Aorta (tissue), 5 donors: ENCODE measurements around the gene DHRS13. TPM values are rescaled to one million over a fixed set of nuclear protein-coding genes. Genes with fewer than 3 reads are reported as not detected.
A peak's percentile ranks its signal among the peaks of the same experiment; 100 is the strongest.

ENCODE experiments used
- ATAC-seq: fragments of 200-7000 bp; cut with Tn5 transposase; one replicate; pipeline ENCODE4 v1.9.1; 2022; ENCODE audit warnings: moderate library complexity; ENCODE audit not compliant: low FRiP score
- DNase-seq, 2 donors: peaks; one replicate each; pipeline ENCODE4 v3.0.0-alpha.2; 2020
- H3K27ac ChIP-seq, 2 donors: one replicate each; pipeline ENCODE4 v1.5.1; 2013; ENCODE audit warnings: low read length in 2 of 2, mild to moderate bottlenecking in 2 of 2, moderate library complexity in 2 of 2, control low read depth in 1 of 2, inconsistent platforms in 1 of 2, low read depth in 1 of 2
- H3K27me3 ChIP-seq, 2 donors: one replicate each; pipeline ENCODE4 v1.6.1; 2013; ENCODE audit warnings: control low read depth in 1 of 2, low read length in 1 of 2, mild to moderate bottlenecking in 1 of 2, moderate library complexity in 1 of 2; ENCODE audit not compliant: insufficient read depth in 2 of 2, control insufficient read depth in 1 of 2
- H3K36me3 ChIP-seq, 2 donors: one replicate each; pipeline ENCODE4 v1.6.1; 2013; ENCODE audit warnings: control low read depth in 1 of 2, low read length in 1 of 2, mild to moderate bottlenecking in 1 of 2; ENCODE audit not compliant: insufficient read depth in 2 of 2, control insufficient read depth in 1 of 2
- H3K4me1 ChIP-seq, 2 donors: one replicate each; pipeline ENCODE4 v1.6.1; 2013; ENCODE audit warnings: low read length in 2 of 2, control low read depth in 1 of 2, mild to moderate bottlenecking in 1 of 2, moderate library complexity in 1 of 2; ENCODE audit not compliant: insufficient read depth in 2 of 2, control insufficient read depth in 1 of 2
- H3K4me3 ChIP-seq, 2 donors: one replicate each; pipeline ENCODE4 v1.5.1; 2013; ENCODE audit warnings: low read length in 2 of 2, control low read depth in 1 of 2, mild to moderate bottlenecking in 1 of 2
- H3K9me3 ChIP-seq: one replicate; pipeline ENCODE4 v1.6.1; 2013; ENCODE audit warnings: mild to moderate bottlenecking, low read length; ENCODE audit not compliant: control insufficient read depth
- WGBS, 2 donors: extraction: QIAGEN DNeasy Blood & Tissue Kit; methylation state at CpG; one replicate each; pipeline ENCODE4 v1.1.7; 2013; 5-methylcytosine and 5-hydroxymethylcytosine counted together
- intact Hi-C, 2 donors: fragments of 100-400 bp; cut with DNase I; formaldehyde crosslinking; loops; one replicate each; pipeline versions ENCODE4 v1.14.2 to v1.15.0; 2022
- polyA plus RNA-seq, 2 donors: library from polyadenylated mRNA; stranded (reverse); fragments of 200-250 nt; gene quantifications; one replicate each; pipeline ENCODE4 v1.2.3, GENCODE V29; 2013
- total RNA-seq, 2 donors: library from RNA; stranded (reverse); fragmentation: NEBNext Ultra II Directional; extraction: Animal tissue kit (Norgen Biotek cat#: 25700); gene quantifications; one replicate each; pipeline ENCODE4 v1.2.1, GENCODE V29; 2021
- donor health status: healthy with polysubstance abuse.
- donor health status: Bipolar disorder and iron deficiency.
- donor health status: DM: no; HTN: no; CAD: no.
- donor health status: DM: no; HTN: no; CAD: no.
- donor health status: DM: yes; HTN: yes; CAD: no.

Gene DHRS13
- total and polyA plus RNA-seq, 4 donors: 0.75 to 6.1 (median 3.5) TPM

DNA sequence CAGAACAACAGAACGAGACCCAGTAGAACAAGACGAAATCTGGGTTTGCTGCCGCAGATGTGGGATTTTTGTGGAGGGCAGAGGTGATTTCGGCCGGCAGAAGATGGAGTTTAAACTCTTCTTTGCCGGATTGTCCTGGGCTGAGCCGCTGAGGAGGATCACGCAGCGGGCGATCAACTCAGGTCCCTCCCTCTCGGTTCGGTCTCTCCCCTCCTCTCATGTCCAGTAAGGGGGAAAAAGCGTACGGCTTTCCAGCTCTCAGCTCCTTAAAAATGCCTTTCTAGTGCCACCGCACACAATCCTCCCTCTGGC, 46.0 kb upstream of the DHRS13 start:
- intact Hi-C loops: loop anchor here (5.0 kb wide), 3 partner anchors 37 to 137 kb away; partner anchors contain the start of gene DHRS13 (in 1 of the 2)
- Histone ChIP-seq H3K4me1 (peaks cover 2 to 4% of the 10 kb centered on the region in 2 donors), H3K4me3 (peak overlapping the region; percentile 81 to 92), H3K9me3 (no peaks in the 10 kb centered on the region), H3K36me3 (no peaks in the 10 kb centered on the region), H3K27ac (peak overlapping the region; percentile 32 to 61), H3K27me3 (no peaks in the 10 kb centered on the region)
- no peak for DNase-seq
- ATAC-seq: no peak
- WGBS, 2 donors: 1% methylated on average over 15 of the region's 15 CpGs

DNA sequence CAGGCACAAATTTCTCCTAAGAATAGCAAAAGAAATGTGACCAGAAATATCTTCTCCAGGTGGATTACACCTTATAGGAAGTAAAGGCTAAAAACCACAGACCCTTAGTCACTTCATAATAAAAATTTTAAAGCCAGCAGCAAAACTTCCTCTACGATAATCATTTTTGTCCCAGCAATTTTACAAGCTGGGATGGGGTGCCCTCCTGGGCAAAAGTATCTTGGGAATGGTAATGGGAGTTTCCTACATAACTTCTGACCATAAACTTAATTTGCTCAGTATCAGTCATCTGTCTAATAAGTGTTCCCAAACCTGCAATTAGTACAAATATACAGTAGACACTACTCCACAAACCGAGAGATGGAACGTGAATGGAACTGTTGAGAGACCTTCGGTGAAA, 45.5 kb upstream of the DHRS13 start:
- intact Hi-C loops: loop anchor here (5.0 kb wide), 3 partner anchors 36 to 136 kb away; partner anchors contain the start of gene DHRS13 (in 1 of the 2)
- Histone ChIP-seq H3K27ac (no peak overlapping the region), H3K4me1 (peaks cover 2 to 4% of the 10 kb centered on the region in 2 donors), H3K4me3 (peak overlapping the region; percentile 81 to 92), H3K9me3 (no peaks in the 10 kb centered on the region), H3K36me3 (no peaks in the 10 kb centered on the region), H3K27me3 (no peaks in the 10 kb centered on the region)
- ATAC-seq: no peak
- WGBS, 2 donors: 10 to 12% methylated on average over 4 of the region's 4 CpGs
- no peak for DNase-seq

DNA sequence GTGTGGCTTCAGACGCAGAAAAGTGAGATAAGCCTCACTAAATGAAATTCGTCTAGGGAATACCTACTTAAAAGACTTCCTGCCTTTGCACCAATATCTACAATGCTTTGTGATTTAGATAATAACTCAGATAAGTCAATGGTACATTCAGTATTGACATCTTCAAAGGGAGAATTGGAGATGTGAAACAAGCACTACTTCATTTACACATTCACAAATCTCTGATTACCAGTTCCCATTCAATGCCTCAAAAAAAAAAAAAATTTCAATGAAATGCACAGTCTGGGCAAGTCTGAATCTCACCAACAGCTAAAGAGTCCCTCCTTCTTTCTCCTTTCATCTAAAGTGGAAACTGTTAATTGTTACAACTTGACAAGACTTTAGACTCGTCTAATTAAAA, 44.8 kb upstream of the DHRS13 start:
- Histone ChIP-seq H3K4me3 (no peak overlapping the region), H3K9me3 (no peaks in the 10 kb centered on the region), H3K4me1 (peaks cover 2 to 4% of the 10 kb centered on the region in 2 donors), H3K27ac (no peak overlapping the region), H3K36me3 (no peaks in the 10 kb centered on the region), H3K27me3 (no peaks in the 10 kb centered on the region)
- DNase-seq (no peak), ATAC-seq (no peak)
- WGBS, 2 donors: 36 to 39% methylated on average over 3 of the region's 3 CpGs
- intact Hi-C loops: loop anchor here (5.0 kb wide), 3 partner anchors 35 to 135 kb away; partner anchors contain the start of gene DHRS13 (in 1 of the 2)

DNA sequence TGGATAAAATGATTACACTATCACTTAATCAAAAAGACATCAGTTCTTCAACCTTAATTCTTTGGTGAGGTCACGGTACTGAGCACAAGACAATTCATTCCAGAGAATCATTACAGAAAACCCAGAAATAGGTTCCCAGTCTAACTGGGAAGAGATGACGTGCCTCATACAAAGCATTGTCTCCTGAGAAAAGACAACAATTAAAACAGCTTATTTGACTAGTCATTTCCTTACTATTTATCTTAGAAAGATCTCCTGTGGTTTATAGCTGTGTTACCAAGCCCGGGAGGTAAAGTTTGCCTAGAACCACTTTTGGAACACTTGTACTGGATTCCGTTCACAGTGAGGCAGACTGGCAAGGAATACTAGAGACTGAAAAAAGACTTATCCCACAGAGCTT, 43.4 kb upstream of the DHRS13 start:
- Histone ChIP-seq H3K4me3 (no peak overlapping the region), H3K4me1 (peaks cover 2 to 4% of the 10 kb centered on the region in 2 donors), H3K9me3 (no peaks in the 10 kb centered on the region), H3K36me3 (no peaks in the 10 kb centered on the region), H3K27ac (no peak overlapping the region), H3K27me3 (no peaks in the 10 kb centered on the region)
- DNase-seq (no peak), ATAC-seq (no peak)
- 29% methylated on average over 4 of the region's 4 CpGs for WGBS, 2 donors
- intact Hi-C loops: loop anchor here (5.0 kb wide), 3 partner anchors 34 to 134 kb away; partner anchors contain the start of gene DHRS13 (in 1 of the 2)

DNA sequence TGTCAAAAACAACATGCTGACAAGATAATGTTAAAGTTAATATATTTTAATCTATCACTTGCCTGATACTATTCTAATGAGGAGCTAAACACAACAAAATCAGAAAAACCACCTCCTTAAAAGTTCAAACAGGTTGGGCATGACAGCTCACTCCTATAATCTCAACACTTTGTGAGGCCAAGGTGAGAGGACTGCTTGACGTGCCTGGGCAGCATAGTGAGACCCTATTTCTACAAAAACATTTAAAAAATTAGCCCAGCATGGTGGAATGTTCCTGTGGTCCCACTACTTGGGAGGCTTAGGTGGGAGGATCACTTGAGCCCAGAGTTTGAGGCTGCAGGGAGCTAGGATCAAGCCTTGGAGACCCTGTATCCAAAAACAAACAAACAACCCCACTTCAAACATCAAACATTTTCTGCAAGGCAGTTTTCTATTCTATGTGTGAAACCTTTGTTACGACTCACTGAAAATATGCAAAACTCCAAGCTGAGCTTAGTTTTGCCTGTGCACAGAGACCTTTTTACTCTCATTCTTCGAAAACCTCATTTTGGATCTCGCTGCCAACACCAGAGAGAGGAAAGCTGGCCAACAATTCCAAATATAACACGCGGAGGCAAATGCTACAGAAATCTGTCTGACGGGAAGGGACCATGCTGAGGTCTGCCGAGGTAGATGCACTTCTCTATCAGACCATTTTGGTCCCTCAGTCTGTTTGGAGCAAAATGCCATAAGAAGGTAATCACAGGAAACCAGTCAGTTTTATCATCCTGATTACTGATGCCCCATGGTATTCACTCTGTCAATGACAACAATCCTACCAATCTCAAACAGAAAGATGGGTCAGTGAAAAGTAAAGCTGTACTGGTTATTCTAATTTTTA, 42.2 kb upstream of the DHRS13 start:
- H3K36me3 ChIP-seq: no peaks in the 10 kb centered on the region
- peaks cover 2 to 4% of the 10 kb centered on the region in 2 donors for H3K4me1 ChIP-seq
- H3K9me3 ChIP-seq: no peaks in the 10 kb centered on the region
- peak overlapping the region in 1 of 2 donors; percentile 27 for H3K27ac ChIP-seq
- ATAC-seq (no peak), DNase-seq (no peak)
- intact Hi-C loops: loop anchor here (5.0 kb wide), 3 partner anchors 33 to 133 kb away; partner anchors contain the start of gene DHRS13 (in 1 of the 2)
- no peaks in the 10 kb centered on the region for H3K27me3 ChIP-seq
- WGBS, 2 donors: 6 to 12% methylated on average over 8 of the region's 8 CpGs
- no peak overlapping the region for H3K4me3 ChIP-seq

DNA sequence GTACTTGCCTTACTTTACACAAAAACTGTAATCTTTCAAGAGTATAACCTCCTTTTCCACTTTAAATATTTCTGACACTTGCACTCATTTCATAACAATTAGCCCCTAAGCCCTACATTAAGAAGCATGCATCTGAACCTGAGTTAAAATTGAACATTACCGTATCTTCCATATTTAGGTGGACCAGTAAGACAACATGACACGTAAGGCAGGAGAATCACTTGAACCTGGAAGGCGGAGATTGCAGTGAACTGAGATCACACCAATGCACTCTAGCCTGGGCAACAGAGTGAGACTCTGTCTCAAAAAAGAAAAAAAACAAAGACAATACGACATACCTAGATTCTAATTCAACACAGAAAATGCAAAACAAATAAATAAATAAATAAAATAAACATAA, 41.5 kb upstream of the DHRS13 start:
- Histone ChIP-seq H3K4me1 (peaks cover 4% of the 10 kb centered on the region in 2 donors), H3K9me3 (no peaks in the 10 kb centered on the region), H3K27ac (no peak overlapping the region), H3K36me3 (no peaks in the 10 kb centered on the region), H3K4me3 (no peak overlapping the region), H3K27me3 (no peaks in the 10 kb centered on the region)
- no peak for ATAC-seq
- 75 to 81% methylated on average over 4 of the region's 4 CpGs for WGBS, 2 donors
- intact Hi-C loops: no loop called here
- no peak for DNase-seq

DNA sequence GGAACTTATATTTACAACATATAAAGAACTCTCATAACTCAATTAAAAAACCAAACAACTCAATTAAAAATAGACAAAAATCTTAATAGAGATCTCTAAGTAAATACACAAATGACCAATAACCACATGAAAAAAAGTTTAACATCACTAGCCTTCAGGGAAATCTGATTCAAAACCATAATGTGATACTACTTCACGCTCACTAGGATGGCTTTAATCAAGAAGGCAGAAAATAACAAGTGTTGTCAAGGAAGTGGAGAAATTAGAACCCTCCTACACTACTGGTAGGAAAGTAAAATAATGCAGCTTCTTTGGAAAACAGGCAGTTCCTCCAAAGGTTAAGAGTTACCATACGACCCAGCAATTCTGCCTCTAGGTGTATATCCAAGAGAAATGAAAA, 40.0 kb upstream of the DHRS13 start:
- no peaks in the 10 kb centered on the region for H3K36me3 ChIP-seq
- 82 to 89% methylated on average over 2 of the region's 2 CpGs for WGBS, 2 donors

DNA sequence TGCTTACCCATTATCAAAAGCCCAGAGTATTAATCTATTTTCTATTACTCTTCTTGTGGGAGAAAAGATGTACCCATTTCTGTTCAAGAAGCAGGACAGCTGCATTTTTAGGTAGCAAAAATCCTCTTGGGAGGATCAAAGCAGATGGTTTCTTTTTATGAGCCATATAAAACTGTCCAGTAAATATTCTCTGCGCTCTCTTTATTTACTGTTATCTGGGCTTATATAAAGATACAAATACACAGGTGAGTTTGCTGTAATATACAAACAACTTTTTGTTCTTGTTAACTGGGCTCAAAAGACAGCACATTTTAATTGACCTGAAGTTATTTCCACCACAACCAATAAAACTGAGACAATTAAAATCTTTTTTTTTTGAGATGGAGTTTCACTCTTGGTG, 38.4 kb upstream of the DHRS13 start:
- H3K36me3 ChIP-seq: no peaks in the 10 kb centered on the region
- no peaks in the 10 kb centered on the region for H3K9me3 ChIP-seq
- intact Hi-C loops: no loop called here
- H3K4me1 ChIP-seq: peaks cover 8% of the 10 kb centered on the region in 2 donors
- 93 to 96% methylated on average over 1 of the region's 1 CpG for WGBS, 2 donors
- no peak for DNase-seq
- H3K27ac ChIP-seq: no peak overlapping the region
- H3K4me3 ChIP-seq: no peak overlapping the region
- no peak for ATAC-seq
- no peaks in the 10 kb centered on the region for H3K27me3 ChIP-seq

More for the DNA sequence above, 40.0 kb upstream of the DHRS13 start:
- H3K27ac ChIP-seq: no peak overlapping the region
- H3K4me3 ChIP-seq: no peak overlapping the region
- no peaks in the 10 kb centered on the region for H3K27me3 ChIP-seq
- no peaks in the 10 kb centered on the region for H3K9me3 ChIP-seq
- intact Hi-C loops: no loop called here
- H3K4me1 ChIP-seq: peaks cover 4 to 8% of the 10 kb centered on the region in 2 donors
- ATAC-seq (no peak), DNase-seq (no peak)

DNA sequence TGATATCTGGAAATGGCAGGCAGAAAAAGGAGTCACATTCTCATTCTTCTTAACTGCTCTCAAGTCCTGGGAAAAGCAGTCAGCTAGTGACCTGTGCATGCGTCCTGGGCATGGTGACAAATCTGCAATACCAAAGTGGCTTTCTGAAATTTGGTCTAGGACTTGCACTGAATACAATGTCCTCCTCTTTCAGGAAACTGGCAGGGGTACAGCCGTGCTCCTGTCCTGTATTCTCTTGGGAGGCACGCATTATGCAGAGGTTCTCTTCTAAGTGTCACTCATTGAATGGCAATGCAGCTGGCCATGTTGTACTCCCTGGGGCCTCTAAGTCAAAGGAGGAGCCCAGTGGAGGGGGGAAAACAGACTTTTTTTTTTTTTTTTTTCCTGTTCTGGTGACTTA, 37.8 kb upstream of the DHRS13 start:
- 29% methylated on average over 3 of the region's 3 CpGs for WGBS, 2 donors

More for the DNA sequence above, 37.8 kb upstream of the DHRS13 start:
- H3K9me3 ChIP-seq: no peaks in the 10 kb centered on the region
- no peaks in the 10 kb centered on the region for H3K27me3 ChIP-seq
- no peak overlapping the region for H3K27ac ChIP-seq
- intact Hi-C loops: no loop called here
- no peaks in the 10 kb centered on the region for H3K36me3 ChIP-seq
- H3K4me3 ChIP-seq: no peak overlapping the region
- H3K4me1 ChIP-seq: peaks cover 8% of the 10 kb centered on the region in 2 donors
- ATAC-seq (no peak), DNase-seq (no peak)
